HUES48 (cell line): ENCODE results near the gene RNU1-1.
A peak's percentile ranks its signal among the peaks of the same experiment; 100 is the strongest.
"Not testable (repeated sequence)": the region's sequence is repeated elsewhere in the genome, so short reads cannot be mapped to it uniquely, and the experiment has no call there.

ENCODE experiments used
- H3K27ac ChIP-seq: one replicate; pipeline ENCODE4 v1.7.0; 2013; ENCODE audit warnings: low read depth, low read length, inconsistent platforms
- H3K27me3 ChIP-seq: 2 replicates; pipeline ENCODE4 v1.6.1; 2013; ENCODE audit warnings: mild to moderate bottlenecking, low read length; ENCODE audit not compliant: control insufficient read depth, insufficient read depth
- H3K36me3 ChIP-seq: 2 replicates; pipeline ENCODE4 v1.6.1; 2013; ENCODE audit warnings: low read length; ENCODE audit not compliant: control insufficient read depth, insufficient read depth
- H3K4me1 ChIP-seq: 2 replicates; pipeline ENCODE4 v1.6.1; 2013; ENCODE audit warnings: mild to moderate bottlenecking, low read length; ENCODE audit not compliant: control insufficient read depth, insufficient read depth
- H3K4me3 ChIP-seq: 2 replicates; pipeline ENCODE4 v1.5.1; 2013; ENCODE audit warnings: mild to moderate bottlenecking, low read depth, low read length
- H3K9ac ChIP-seq: 2 replicates; pipeline ENCODE4 v1.6.1; 2013; ENCODE audit warnings: mild to moderate bottlenecking, low read depth, low read length, moderate library complexity
- H3K9me3 ChIP-seq: 2 replicates; pipeline ENCODE4 v1.6.1; 2013; ENCODE audit warnings: low read length; ENCODE audit not compliant: control insufficient read depth, insufficient read depth

The RNU1-1 gene

GRCh38 chr1:16514107-16515055, at the start of gene RNU1-1:
Gene RNU1-1, minus strand, starts transcription at chr1:16514285.
- Histone ChIP-seq H3K9ac (peak within 1 kb of the TSS; percentile 96), H3K27ac (peak within 1 kb of the TSS; percentile 89), H3K4me3 (peak within 1 kb of the TSS; percentile 52)
- H3K4me1 ChIP-seq, H3K36me3 ChIP-seq, H3K27me3 ChIP-seq, H3K9me3 ChIP-seq: not testable (repeated sequence)

- H3K4me3 ChIP-seq, H3K9ac ChIP-seq, H3K27ac ChIP-seq, H3K27me3 ChIP-seq, H3K9me3 ChIP-seq, H3K36me3 ChIP-seq, H3K4me1 ChIP-seq: not testable (repeated sequence)
Observed at GRCh38 chr1:16561035-16561434, 47.0 kb upstream of the RNU1-1 start.

- H3K27ac ChIP-seq, H3K4me3 ChIP-seq, H3K9me3 ChIP-seq, H3K9ac ChIP-seq, H3K27me3 ChIP-seq, H3K36me3 ChIP-seq, H3K4me1 ChIP-seq: not testable (repeated sequence)
Observed at GRCh38 chr1:16560498-16560897, 46.4 kb upstream of the RNU1-1 start.

GRCh38 chr1:16559688-16560087, 45.6 kb upstream of the RNU1-1 start:
- H3K4me1 ChIP-seq, H3K27me3 ChIP-seq, H3K27ac ChIP-seq, H3K9me3 ChIP-seq, H3K9ac ChIP-seq, H3K4me3 ChIP-seq, H3K36me3 ChIP-seq: not testable (repeated sequence)

- H3K27me3 ChIP-seq, H3K27ac ChIP-seq, H3K9ac ChIP-seq, H3K4me3 ChIP-seq, H3K9me3 ChIP-seq, H3K36me3 ChIP-seq, H3K4me1 ChIP-seq: not testable (repeated sequence)
Observed at GRCh38 chr1:16557034-16557433, 42.9 kb upstream of the RNU1-1 start.

GRCh38 chr1:16553244-16553643, 39.2 kb upstream of the RNU1-1 start:
- not testable (repeated sequence) for H3K4me1 ChIP-seq, H3K9ac ChIP-seq, H3K9me3 ChIP-seq, H3K27ac ChIP-seq, H3K36me3 ChIP-seq, H3K4me3 ChIP-seq, H3K27me3 ChIP-seq

GRCh38 chr1:16550212-16550918, 36.3 kb upstream of the RNU1-1 start:
- not testable (repeated sequence) for H3K4me3 ChIP-seq, H3K27me3 ChIP-seq, H3K4me1 ChIP-seq, H3K9ac ChIP-seq, H3K9me3 ChIP-seq, H3K36me3 ChIP-seq, H3K27ac ChIP-seq

GRCh38 chr1:16549545-16549944, 35.5 kb upstream of the RNU1-1 start:
- not testable (repeated sequence) for H3K36me3 ChIP-seq, H3K4me3 ChIP-seq, H3K27ac ChIP-seq, H3K9me3 ChIP-seq, H3K4me1 ChIP-seq, H3K9ac ChIP-seq, H3K27me3 ChIP-seq

- not testable (repeated sequence) for H3K27me3 ChIP-seq, H3K4me3 ChIP-seq, H3K9me3 ChIP-seq, H3K4me1 ChIP-seq, H3K9ac ChIP-seq, H3K36me3 ChIP-seq, H3K27ac ChIP-seq
Observed at GRCh38 chr1:16547502-16548241, 33.6 kb upstream of the RNU1-1 start.

- peak overlapping the region; percentile 41; the same call in 1 of the 2 replicates for H3K4me3 ChIP-seq
- H3K27me3 ChIP-seq, H3K36me3 ChIP-seq, H3K9me3 ChIP-seq, H3K4me1 ChIP-seq, H3K9ac ChIP-seq, H3K27ac ChIP-seq: not testable (repeated sequence)
Observed at GRCh38 chr1:16545682-16546095, 31.6 kb upstream of the RNU1-1 start.

- not testable (repeated sequence) for H3K9me3 ChIP-seq, H3K9ac ChIP-seq, H3K27ac ChIP-seq
Observed at GRCh38 chr1:16540421-16540893, 26.4 kb upstream of the RNU1-1 start.

More at GRCh38 chr1:16540421-16540893, 26.4 kb upstream of the RNU1-1 start:
- H3K36me3 ChIP-seq, H3K4me3 ChIP-seq, H3K4me1 ChIP-seq, H3K27me3 ChIP-seq: not testable (repeated sequence)
